Body of pancreas (tissue), 4 donors: ENCODE measurements around the gene SNCA.

Experiments
- CTCF ChIP-seq, 7 experiments: fragments of 450-650 bp in 4 of 7; fragments of 200-600 bp in 3 of 7; sonication (generic) in 3 of 7; IDR thresholded peaks; one replicate each; pipeline ENCODE4 v1.5.1; 2016 to 2019; ENCODE audit warnings: antibody characterized with exemption in 7 of 7
- POLR2A ChIP-seq, 3 donors: fragments of 450-650 bp; IDR thresholded peaks; one replicate each; pipeline ENCODE4 v1.6.1; 2016; ENCODE audit warnings: antibody characterized with exemption in 3 of 3, mild to moderate bottlenecking in 2 of 3

- TF ChIP-seq CTCF (IDR thresholded peaks at IDR 0.05) = no peak
- no peak for TF ChIP-seq POLR2A (IDR thresholded peaks at IDR 0.05)
Observed at GRCh38 chr4:89704651-89705395, 132.1 kb downstream of the SNCA start.
